ENCODE measurements around the gene CLDN1. TPM values are rescaled to one million over a fixed set of nuclear protein-coding genes. Genes with fewer than 3 reads are reported as not detected.

The CLDN1 gene
- total and polyA plus RNA-seq, 10 of the 15 experiments (the other 5 are each of a cell fraction or from before 2014, with no cell fraction given), result 3.4 to 22.8 (median 8.5) TPM

DNA sequence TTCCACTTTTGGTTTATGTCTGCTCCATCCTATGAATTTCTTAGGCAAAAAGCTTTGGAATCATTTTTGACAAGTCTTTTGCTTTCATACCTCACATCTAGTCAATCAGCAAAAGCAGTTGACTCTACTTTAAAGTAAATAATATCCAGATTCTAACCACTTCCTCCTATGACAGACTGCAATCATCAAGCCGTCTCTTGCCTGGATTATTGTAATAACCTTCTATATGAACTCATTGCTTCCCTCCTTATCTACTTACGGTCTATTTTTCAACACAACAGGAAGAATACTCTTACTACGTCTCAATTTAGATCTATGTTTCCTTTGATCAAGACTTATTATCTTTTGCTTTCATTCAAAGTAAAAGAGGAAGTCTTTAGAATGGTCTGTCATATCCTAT, 20.7 kb downstream of the CLDN1 start:
- TF ChIP-seq SPI1 (IDR thresholded peaks at IDR 0.05; ENCODE audit: borderline replicate concordance, insufficient read depth, low read depth, low read length) (peak; percentile 51; the same call in 1 of the 2 replicates), RUNX3 (IDR thresholded peaks at IDR 0.05; ENCODE audit: low read length) (peak; percentile 21; the same call in 1 of the 2 replicates)
- TF ChIP-seq, protein P1, sequence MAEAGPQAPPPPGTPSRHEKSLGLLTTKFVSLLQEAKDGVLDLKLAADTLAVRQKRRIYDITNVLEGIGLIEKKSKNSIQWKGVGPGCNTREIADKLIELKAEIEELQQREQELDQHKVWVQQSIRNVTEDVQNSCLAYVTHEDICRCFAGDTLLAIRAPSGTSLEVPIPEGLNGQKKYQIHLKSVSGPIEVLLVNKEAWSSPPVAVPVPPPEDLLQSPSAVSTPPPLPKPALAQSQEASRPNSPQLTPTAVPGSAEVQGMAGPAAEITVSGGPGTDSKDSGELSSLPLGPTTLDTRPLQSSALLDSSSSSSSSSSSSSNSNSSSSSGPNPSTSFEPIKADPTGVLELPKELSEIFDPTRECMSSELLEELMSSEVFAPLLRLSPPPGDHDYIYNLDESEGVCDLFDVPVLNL (IDR thresholded peaks at IDR 0.05; ENCODE audit: low read depth, low read length), result no peak
- TF ChIP-seq, protein P2, sequence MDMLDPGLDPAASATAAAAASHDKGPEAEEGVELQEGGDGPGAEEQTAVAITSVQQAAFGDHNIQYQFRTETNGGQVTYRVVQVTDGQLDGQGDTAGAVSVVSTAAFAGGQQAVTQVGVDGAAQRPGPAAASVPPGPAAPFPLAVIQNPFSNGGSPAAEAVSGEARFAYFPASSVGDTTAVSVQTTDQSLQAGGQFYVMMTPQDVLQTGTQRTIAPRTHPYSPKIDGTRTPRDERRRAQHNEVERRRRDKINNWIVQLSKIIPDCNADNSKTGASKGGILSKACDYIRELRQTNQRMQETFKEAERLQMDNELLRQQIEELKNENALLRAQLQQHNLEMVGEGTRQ (IDR thresholded peaks at IDR 0.05; ENCODE audit: borderline replicate concordance, low read depth, low read length), result no peak
- ChIA-PET POLR2A (interaction anchor here (1.0 to 1.5 kb wide), 2 partner anchors 17 to 75 kb away, joined by 4 to 5 read pairs; no protein-coding TSS in a partner anchor), RAD21 (ENCODE audit: unreplicated experiment) (interaction anchor here (0.8 to 3.4 kb wide), 5 partner anchors 11 to 123 kb away, joined by 3 to 16 read pairs (median 5); no protein-coding TSS in a partner anchor), CTCF (interaction anchor here (1.0 to 7.3 kb wide), 7 partner anchors 11 to 345 kb away, joined by 3 to 45 read pairs (median 4); partner anchors contain the start of gene CLDN1), SMC1A (ENCODE audit: uncharacterized antibody, unreplicated experiment) (interaction anchor here (0.6 to 5.6 kb wide), 7 partner anchors 7 to 187 kb away, joined by 3 to 46 read pairs (median 9); no protein-coding TSS in a partner anchor)
- peak overlapping the region; percentile 34 for H2AFZ ChIP-seq (ENCODE audit: control insufficient read depth, low read depth, low read length)
- H3K27ac ChIP-seq (ENCODE audit: control insufficient read depth, insufficient read depth), result no peak overlapping the region
- no peaks in the 10 kb centered on the region for H3K9me3 ChIP-seq (replicated peaks; ENCODE audit: control insufficient read depth, insufficient read depth, low read length)
- no peak overlapping the region; the same call in 1 of the 2 replicates for H3K4me2 ChIP-seq (ENCODE audit: control insufficient read depth, insufficient read depth)
- H3K36me3 ChIP-seq (ENCODE audit: control insufficient read depth in 2 of 2, insufficient read depth in 2 of 2, low read length in 1 of 2), result no peaks in the 10 kb centered on the region
- H3K4me1 ChIP-seq (ENCODE audit: control insufficient read depth, insufficient read depth, low read length), result no peaks in the 10 kb centered on the region
- in situ Hi-C loops (cut with MboI) (no loop called here), intact Hi-C loops (cut with micrococcal nuclease; ENCODE audit: unreplicated experiment) (no loop called here)
- ATAC-seq (peak; percentile 41), FAIRE-seq (no peak), DNase-seq (ENCODE audit: low read depth, low spot score) (no peak)
- H4K20me1 ChIP-seq (ENCODE audit: control insufficient read depth, insufficient read depth), result no peaks in the 10 kb centered on the region
- BruUV-seq (replicated peaks), result no TSS peak
- H3K27me3 ChIP-seq (replicated peaks in 1 of 2; ENCODE audit: control insufficient read depth in 2 of 2, insufficient read depth in 2 of 2, low read length in 1 of 2), result no peaks in the 10 kb centered on the region
- H3K9ac ChIP-seq (ENCODE audit: control insufficient read depth, insufficient read depth, low read length), result no peak overlapping the region
- WGBS (ENCODE audit: insufficient coverage, insufficient replicate concordance, low lambda C conversion rate, missing lambda C conversion rate), result 1% methylated on average over 3 of the region's 3 CpGs
- H3K4me3 ChIP-seq, result no peak overlapping the region
- H3K79me2 ChIP-seq (ENCODE audit: control insufficient read depth, insufficient read depth, low read length), result no peaks in the 10 kb centered on the region

All from GM12878 (cell line).